Measurements from ENCODE around the gene FASTK.

DNA sequence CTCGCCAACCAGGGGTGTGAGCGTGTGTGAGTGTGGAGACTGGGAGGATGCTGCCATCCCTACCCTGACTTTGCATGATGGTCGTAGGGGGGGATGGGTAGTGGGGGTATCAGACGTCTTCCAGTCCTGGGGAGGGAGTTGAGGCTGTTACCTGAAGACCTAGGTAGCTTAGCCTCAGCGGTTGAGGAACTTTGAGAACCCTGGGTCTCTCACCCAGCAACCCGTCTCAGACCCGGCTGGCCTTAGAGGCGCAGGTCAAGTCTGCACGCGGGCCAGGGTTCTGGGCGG is 18.6 kb downstream of the FASTK start:
- TF ChIP-seq ZNF384 (IDR thresholded peaks at IDR 0.05), result no peak
- no peak for TF ChIP-seq SP1 (IDR thresholded peaks at IDR 0.05)
- TF ChIP-seq ELF4 (IDR thresholded peaks at IDR 0.05), result no peak
- TF ChIP-seq FOXA1 (IDR thresholded peaks at IDR 0.05), result no peak
- TF ChIP-seq ARNT (IDR thresholded peaks at IDR 0.05), result no peak
- no peak for TF ChIP-seq L3MBTL2 (conservative IDR thresholded peaks at IDR 0.05)
- no peak for TF ChIP-seq FOXM1 (IDR thresholded peaks at IDR 0.05; ENCODE audit: borderline replicate concordance)
- no peak for TF ChIP-seq BHLHE40 (IDR thresholded peaks at IDR 0.05; ENCODE audit: borderline replicate concordance)
- no peak for TF ChIP-seq SUZ12 (IDR thresholded peaks at IDR 0.05)
- TF ChIP-seq CTBP1 (IDR thresholded peaks at IDR 0.05; ENCODE audit: borderline replicate concordance), result no peak
- TF ChIP-seq FOXK2 (IDR thresholded peaks at IDR 0.05), result no peak
- TF ChIP-seq HDGF (IDR thresholded peaks at IDR 0.05; ENCODE audit: borderline replicate concordance), result no peak
- TF ChIP-seq, protein P1, sequence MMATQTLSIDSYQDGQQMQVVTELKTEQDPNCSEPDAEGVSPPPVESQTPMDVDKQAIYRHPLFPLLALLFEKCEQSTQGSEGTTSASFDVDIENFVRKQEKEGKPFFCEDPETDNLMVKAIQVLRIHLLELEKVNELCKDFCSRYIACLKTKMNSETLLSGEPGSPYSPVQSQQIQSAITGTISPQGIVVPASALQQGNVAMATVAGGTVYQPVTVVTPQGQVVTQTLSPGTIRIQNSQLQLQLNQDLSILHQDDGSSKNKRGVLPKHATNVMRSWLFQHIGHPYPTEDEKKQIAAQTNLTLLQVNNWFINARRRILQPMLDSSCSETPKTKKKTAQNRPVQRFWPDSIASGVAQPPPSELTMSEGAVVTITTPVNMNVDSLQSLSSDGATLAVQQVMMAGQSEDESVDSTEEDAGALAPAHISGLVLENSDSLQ (IDR thresholded peaks at IDR 0.05), result no peak

Data from HEK293T (cell line).